NB4 (cell line): ENCODE measurements around the gene SLFN12L.

Source experiments
- POLR2A ChIP-seq: IDR thresholded peaks from 2 replicates; pipeline ENCODE4 v1.6.1; 2011; ENCODE audit warnings: mild to moderate bottlenecking; ENCODE audit not compliant: insufficient read length; ENCODE audit errors: extremely low read depth
- TF ChIP-seq, protein P1 (sequence below): IDR thresholded peaks from one replicate; pipeline ENCODE4 v1.5.1; 2012; ENCODE audit warnings: low read depth, low read length

DNA sequence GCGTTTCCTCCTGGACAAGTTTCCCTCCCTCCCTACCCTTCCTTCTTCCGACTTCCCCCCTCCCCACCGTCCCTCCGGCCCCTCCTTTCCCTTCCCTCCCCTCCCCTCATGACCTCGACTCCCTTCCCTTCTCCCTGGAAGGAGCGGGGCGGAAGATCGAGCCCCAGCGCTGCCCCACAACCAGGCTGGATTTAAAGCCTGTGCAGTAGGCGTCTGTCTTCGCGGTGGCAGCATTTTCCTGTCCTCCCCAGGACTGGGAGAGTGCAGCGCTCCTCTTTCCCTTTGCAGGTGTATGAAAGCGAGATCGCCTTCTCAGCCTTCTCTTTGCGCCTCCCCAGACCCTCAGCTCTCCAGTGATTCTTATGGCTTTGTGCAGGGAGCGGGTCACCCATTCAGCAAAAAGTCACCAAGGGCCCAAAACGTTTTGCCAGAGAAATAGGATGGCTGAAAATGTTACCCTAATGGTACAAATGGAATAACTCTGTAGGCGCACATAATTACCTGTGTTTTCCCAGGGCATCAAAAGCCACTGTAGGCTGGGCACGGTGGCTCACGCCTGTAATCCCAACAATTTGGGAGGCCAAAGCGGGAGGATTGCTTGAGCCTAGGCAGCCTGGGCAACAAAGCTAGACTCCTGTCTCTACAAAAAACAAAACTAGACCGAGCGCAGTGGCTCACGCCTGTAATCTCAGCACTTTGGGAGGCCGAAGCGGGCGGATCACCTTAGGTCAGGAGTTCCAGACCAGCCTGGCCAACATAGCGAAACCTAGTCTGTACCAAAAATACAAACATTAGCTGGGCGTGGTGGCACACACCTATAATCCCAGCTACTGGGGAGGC is 40.8 kb downstream of the SLFN12L start:
- TF ChIP-seq POLR2A: no peak
- TF ChIP-seq, protein P1, sequence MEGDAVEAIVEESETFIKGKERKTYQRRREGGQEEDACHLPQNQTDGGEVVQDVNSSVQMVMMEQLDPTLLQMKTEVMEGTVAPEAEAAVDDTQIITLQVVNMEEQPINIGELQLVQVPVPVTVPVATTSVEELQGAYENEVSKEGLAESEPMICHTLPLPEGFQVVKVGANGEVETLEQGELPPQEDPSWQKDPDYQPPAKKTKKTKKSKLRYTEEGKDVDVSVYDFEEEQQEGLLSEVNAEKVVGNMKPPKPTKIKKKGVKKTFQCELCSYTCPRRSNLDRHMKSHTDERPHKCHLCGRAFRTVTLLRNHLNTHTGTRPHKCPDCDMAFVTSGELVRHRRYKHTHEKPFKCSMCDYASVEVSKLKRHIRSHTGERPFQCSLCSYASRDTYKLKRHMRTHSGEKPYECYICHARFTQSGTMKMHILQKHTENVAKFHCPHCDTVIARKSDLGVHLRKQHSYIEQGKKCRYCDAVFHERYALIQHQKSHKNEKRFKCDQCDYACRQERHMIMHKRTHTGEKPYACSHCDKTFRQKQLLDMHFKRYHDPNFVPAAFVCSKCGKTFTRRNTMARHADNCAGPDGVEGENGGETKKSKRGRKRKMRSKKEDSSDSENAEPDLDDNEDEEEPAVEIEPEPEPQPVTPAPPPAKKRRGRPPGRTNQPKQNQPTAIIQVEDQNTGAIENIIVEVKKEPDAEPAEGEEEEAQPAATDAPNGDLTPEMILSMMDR: no peak
